Measurements from ENCODE around the gene WDR19. TPM values are rescaled to one million over a fixed set of nuclear protein-coding genes. Genes with fewer than 3 reads are reported as not detected.
A peak's percentile ranks its signal among the peaks of the same experiment; 100 is the strongest.

The WDR19 gene
- polyA plus RNA-seq, 1 experiment, result 21.4 TPM

DNA sequence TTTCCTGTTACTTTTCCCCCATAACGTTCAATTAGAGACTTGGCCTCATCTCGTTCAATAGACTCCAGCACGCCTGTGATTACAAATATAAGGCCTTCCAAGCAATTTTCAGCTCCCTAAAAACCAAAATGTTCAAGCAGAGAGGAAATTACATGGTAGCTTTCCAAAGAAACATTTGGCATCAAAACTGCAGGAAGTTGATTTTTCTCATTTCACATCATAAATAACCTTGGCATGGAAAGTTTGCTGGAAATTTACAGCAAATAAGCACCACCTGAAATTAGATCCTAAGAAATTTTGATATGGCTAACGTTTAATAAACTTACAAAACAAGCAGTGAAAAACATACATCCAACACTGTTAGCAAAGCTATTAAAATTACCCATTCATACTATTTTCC lies 130.5 kb downstream of the WDR19 start:
- ChIA-PET POLR2A (interaction anchor here (0.6 kb wide), 1 partner anchor 1231 kb away, joined by 3 read pairs; no protein-coding TSS in a partner anchor), CTCF (no interaction called here)
- TF ChIP-seq, protein P1, sequence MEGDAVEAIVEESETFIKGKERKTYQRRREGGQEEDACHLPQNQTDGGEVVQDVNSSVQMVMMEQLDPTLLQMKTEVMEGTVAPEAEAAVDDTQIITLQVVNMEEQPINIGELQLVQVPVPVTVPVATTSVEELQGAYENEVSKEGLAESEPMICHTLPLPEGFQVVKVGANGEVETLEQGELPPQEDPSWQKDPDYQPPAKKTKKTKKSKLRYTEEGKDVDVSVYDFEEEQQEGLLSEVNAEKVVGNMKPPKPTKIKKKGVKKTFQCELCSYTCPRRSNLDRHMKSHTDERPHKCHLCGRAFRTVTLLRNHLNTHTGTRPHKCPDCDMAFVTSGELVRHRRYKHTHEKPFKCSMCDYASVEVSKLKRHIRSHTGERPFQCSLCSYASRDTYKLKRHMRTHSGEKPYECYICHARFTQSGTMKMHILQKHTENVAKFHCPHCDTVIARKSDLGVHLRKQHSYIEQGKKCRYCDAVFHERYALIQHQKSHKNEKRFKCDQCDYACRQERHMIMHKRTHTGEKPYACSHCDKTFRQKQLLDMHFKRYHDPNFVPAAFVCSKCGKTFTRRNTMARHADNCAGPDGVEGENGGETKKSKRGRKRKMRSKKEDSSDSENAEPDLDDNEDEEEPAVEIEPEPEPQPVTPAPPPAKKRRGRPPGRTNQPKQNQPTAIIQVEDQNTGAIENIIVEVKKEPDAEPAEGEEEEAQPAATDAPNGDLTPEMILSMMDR (IDR thresholded peaks at IDR 0.05; ENCODE audit: insufficient read depth, low read depth, low read length), result no peak
- peaks cover 8% of the 10 kb centered on the region for H3K36me3 ChIP-seq (ENCODE audit: control insufficient read depth, insufficient read depth, low read length)
- H3K4me3 ChIP-seq (ENCODE audit: low read depth, low read length), result no peak overlapping the region
- DNase-seq (ENCODE audit: low read depth), result no peak
- no peaks in the 10 kb centered on the region for H3K27me3 ChIP-seq (ENCODE audit: control insufficient read depth, insufficient read depth, low read length)

DNA sequence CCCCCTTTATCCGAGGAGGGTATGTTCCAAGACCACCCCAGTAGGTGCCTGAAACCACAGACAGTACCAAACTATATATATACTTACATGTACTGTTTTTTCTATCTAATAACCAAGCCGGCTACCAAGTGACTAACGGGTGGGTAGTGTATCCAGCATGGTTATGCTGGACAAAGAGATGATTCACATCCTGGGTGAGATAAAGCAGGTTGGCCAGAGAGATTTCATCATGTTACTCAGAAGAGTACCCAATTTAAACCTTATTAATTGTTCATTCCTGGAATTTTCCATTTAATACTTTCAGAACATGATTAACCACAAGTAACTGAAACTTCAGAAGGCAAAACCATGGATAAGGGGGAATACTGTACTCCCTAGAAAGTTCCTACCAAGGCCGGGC lies 137.3 kb downstream of the WDR19 start:
- POLR2A ChIA-PET, result interaction anchor here (0.6 kb wide), 1 partner anchor 64 kb away, joined by 3 read pairs; no protein-coding TSS in a partner anchor
- CTCF ChIA-PET, result no interaction called here
- DNase-seq (ENCODE audit: low read depth), result peak; percentile 56
- Histone ChIP-seq H3K4me3 (ENCODE audit: low read depth, low read length) (no peak overlapping the region), H3K27me3 (ENCODE audit: control insufficient read depth, insufficient read depth, low read length) (no peaks in the 10 kb centered on the region), H3K36me3 (ENCODE audit: control insufficient read depth, insufficient read depth, low read length) (no peaks in the 10 kb centered on the region)
- TF ChIP-seq, protein P1 (IDR thresholded peaks at IDR 0.05; ENCODE audit: insufficient read depth, low read depth, low read length), result no peak

DNA sequence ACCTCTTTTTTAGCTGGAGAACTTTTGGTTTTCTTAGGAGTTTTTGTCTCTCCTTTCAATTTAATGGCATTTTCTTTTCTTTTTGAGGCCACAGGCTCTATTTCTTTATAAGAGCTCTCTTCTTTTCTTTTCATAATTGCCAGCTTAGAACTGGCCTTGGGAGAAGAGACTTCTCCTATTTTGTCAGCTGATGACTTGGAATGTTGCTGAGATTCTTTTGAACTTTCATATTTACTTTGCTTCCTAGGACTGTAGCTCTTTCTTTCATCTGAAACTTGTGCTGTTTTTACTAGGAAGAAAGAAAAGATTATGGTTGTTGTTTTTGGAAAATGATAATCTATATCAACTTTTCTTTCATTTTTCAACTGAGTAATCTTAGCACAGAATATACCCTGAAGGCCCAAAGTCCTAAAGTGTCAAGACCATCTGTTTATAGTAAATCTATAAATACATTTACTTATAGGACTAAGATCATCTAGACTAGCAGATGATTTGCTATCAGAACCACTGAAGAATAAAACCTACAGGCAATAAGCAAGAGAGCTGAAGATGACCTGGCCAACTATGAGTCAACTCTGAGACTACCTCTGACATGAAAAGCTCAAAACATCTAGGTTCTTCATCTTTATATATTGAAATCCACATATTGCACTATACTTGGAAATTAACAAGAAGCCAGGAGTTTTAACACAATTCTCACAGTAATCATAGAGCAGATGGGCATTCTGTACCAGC lies 138.2 kb downstream of the WDR19 start:
- DNase-seq (ENCODE audit: low read depth), result no peak
- TF ChIP-seq, protein P1 (IDR thresholded peaks at IDR 0.05; ENCODE audit: insufficient read depth, low read depth, low read length), result no peak
- 0 out of 2 replicates have a peak, but pooled peaks cover under 1% of the 10 kb centered on the region for H3K36me3 ChIP-seq (ENCODE audit: control insufficient read depth, insufficient read depth, low read length)
- POLR2A ChIA-PET, result interaction anchor here (0.6 kb wide), 2 partner anchors 65 to 138 kb away, joined by 3 read pairs; no protein-coding TSS in a partner anchor
- H3K4me3 ChIP-seq (ENCODE audit: low read depth, low read length), result no peak overlapping the region
- CTCF ChIA-PET, result no interaction called here
- H3K27me3 ChIP-seq (ENCODE audit: control insufficient read depth, insufficient read depth, low read length), result no peaks in the 10 kb centered on the region

DNA sequence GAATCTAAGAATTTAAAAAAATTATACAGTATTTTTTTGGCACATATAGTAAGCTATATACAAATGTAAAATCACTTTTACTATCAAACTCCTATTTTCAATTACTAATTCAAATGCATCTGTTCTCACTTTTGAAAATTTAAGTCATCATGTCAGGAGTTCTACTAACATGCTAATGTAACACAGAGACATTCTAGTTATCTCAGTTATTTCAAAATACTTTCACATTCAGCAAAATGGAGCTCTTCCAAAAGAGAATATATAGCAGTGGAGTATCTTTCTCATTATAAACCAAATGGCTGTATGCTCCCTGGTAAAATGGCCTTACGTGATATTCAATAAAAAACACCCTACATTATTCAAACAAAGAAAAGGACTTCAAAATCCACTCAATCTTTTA lies 141.5 kb downstream of the WDR19 start:
- no peaks in the 10 kb centered on the region for H3K27me3 ChIP-seq (ENCODE audit: control insufficient read depth, insufficient read depth, low read length)
- ChIA-PET POLR2A (interaction anchor here (0.7 kb wide), 1 partner anchor 1645 kb away, joined by 3 read pairs; no protein-coding TSS in a partner anchor), CTCF (no interaction called here)
- TF ChIP-seq, protein P1 (IDR thresholded peaks at IDR 0.05; ENCODE audit: insufficient read depth, low read depth, low read length), result no peak
- 0 out of 2 replicates have a peak, but pooled peaks cover 1% of the 10 kb centered on the region for H3K36me3 ChIP-seq (ENCODE audit: control insufficient read depth, insufficient read depth, low read length)
- DNase-seq (ENCODE audit: low read depth), result no peak
- no peak overlapping the region for H3K4me3 ChIP-seq (ENCODE audit: low read depth, low read length)

DNA sequence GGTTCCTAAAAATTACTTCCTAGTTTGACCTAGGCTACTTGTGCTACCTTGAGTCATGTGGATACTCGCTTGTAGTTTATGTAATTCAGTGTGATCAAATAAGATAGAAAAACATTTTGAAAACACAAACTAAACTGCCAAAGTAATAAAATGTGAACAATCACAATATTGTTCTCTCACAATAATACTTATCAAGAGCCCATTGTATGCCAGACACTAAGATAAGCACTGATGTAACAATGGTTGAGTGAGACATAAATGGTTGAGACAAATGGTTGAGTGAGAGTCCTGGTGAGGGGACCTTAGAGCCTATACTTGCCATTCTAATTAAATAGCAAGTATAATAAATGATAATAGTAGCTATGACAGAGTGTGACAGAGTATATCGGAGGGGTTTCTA lies 142.1 kb downstream of the WDR19 start:
- Histone ChIP-seq H3K36me3 (ENCODE audit: control insufficient read depth, insufficient read depth, low read length) (0 out of 2 replicates have a peak, but pooled peaks cover 1% of the 10 kb centered on the region), H3K4me3 (ENCODE audit: low read depth, low read length) (no peak overlapping the region), H3K27me3 (ENCODE audit: control insufficient read depth, insufficient read depth, low read length) (no peaks in the 10 kb centered on the region)
- POLR2A ChIA-PET, result interaction anchor here (0.7 kb wide), 1 partner anchor 1645 kb away, joined by 3 read pairs; no protein-coding TSS in a partner anchor
- TF ChIP-seq, protein P1 (IDR thresholded peaks at IDR 0.05; ENCODE audit: insufficient read depth, low read depth, low read length), result no peak
- CTCF ChIA-PET, result no interaction called here
- DNase-seq (ENCODE audit: low read depth), result no peak
